HepG2 (cell line): ENCODE measurements around the gene PRSS36. TPM values are rescaled to one million over a fixed set of nuclear protein-coding genes. Genes with fewer than 3 reads are reported as not detected.

Experiments
- ATAD3A ChIP-seq: sonication (generic); formaldehyde crosslinking; IDR thresholded peaks from 2 replicates; pipeline ENCODE4 v1.4.0; 2020; ENCODE audit warnings: missing genetic modification reagents
- BCL3 ChIP-seq: sonication (generic); formaldehyde crosslinking; IDR thresholded peaks from 2 replicates; pipeline ENCODE4 v1.5.1; 2020; ENCODE audit warnings: mild to moderate bottlenecking, missing genetic modification reagents, moderate library complexity
- CHCHD3 ChIP-seq: sonication (generic); formaldehyde crosslinking; IDR thresholded peaks from 2 replicates; pipeline ENCODE4 v1.8.0; 2022; ENCODE audit warnings: mild to moderate bottlenecking, missing genetic modification reagents, moderate library complexity
- EED ChIP-seq: sonication (generic); formaldehyde crosslinking; IDR thresholded peaks from 2 replicates; pipeline ENCODE4 v1.5.0; 2020; ENCODE audit warnings: mild to moderate bottlenecking, missing genetic modification reagents
- FOXJ3 ChIP-seq: sonication (generic); formaldehyde crosslinking; IDR thresholded peaks from 2 replicates; pipeline ENCODE4 v1.4.0; 2020; ENCODE audit warnings: missing genetic modification reagents, mild to moderate bottlenecking, borderline replicate concordance
- ISL2 ChIP-seq: sonication (generic); formaldehyde crosslinking; IDR thresholded peaks from 2 replicates; pipeline ENCODE4 v1.5.0; 2020; ENCODE audit warnings: missing genetic modification reagents
- KAT8 ChIP-seq: IDR thresholded peaks from 2 replicates; pipeline ENCODE4 v1.6.1; 2016; ENCODE audit warnings: missing genetic modification reagents, missing compliant biosample characterization
- KDM5A ChIP-seq: fragments of 200-600 bp; sonication (generic); IDR thresholded peaks from 2 replicates; pipeline ENCODE4 v1.7.0; 2018; ENCODE audit warnings: antibody characterized with exemption, mild to moderate bottlenecking, low read length, borderline replicate concordance
- MAZ ChIP-seq, 2 experiments: sonication (generic) in 1 of 2; formaldehyde crosslinking in 1 of 2; IDR thresholded peaks; 2 replicates each; pipeline versions ENCODE4 v1.5.0 to v1.6.1; 2012 to 2020; ENCODE audit warnings: low read depth in 2 of 2, mild to moderate bottlenecking in 2 of 2, borderline replicate concordance in 1 of 2, improper control_type of control experiment in 1 of 2, low read length in 1 of 2, missing genetic modification reagents in 1 of 2, moderate library complexity in 1 of 2
- NFIC ChIP-seq: IDR thresholded peaks from 2 replicates; pipeline ENCODE4 v1.6.1; 2012; ENCODE audit warnings: mild to moderate bottlenecking, low read length, inconsistent platforms
- U2AF1 ChIP-seq: fragments of 200-400 bp; formaldehyde crosslinking; optimal IDR thresholded peaks from 2 replicates; pipeline ENCODE3; 2017; ENCODE audit warnings: mild to moderate bottlenecking, low read depth, low read length
- ZFP62 ChIP-seq: sonication (generic); formaldehyde crosslinking; IDR thresholded peaks from 2 replicates; pipeline ENCODE4 v1.4.0; 2020; ENCODE audit warnings: missing genetic modification reagents
- ZNF18 ChIP-seq: sonication (generic); formaldehyde crosslinking; IDR thresholded peaks from 2 replicates; pipeline ENCODE4 v1.8.0; 2022; ENCODE audit warnings: mild to moderate bottlenecking, missing genetic modification reagents; ENCODE audit not compliant: insufficient replicate concordance
- ZNF205 ChIP-seq: IDR thresholded peaks from 2 replicates; pipeline ENCODE4 v1.6.1; 2018; ENCODE audit warnings: missing biosample characterization, missing genetic modification reagents
- ZNF281 ChIP-seq: sonication (generic); formaldehyde crosslinking; IDR thresholded peaks from 2 replicates; pipeline ENCODE4 v1.4.0; 2020; ENCODE audit warnings: missing genetic modification reagents, borderline replicate concordance
- ZNF33A ChIP-seq: sonication (generic); formaldehyde crosslinking; IDR thresholded peaks from 2 replicates; pipeline ENCODE4 v1.5.1; 2020; ENCODE audit warnings: missing genetic modification reagents, mild to moderate bottlenecking, moderate library complexity, borderline replicate concordance
- ZNF546 ChIP-seq: sonication (generic); formaldehyde crosslinking; conservative IDR thresholded peaks from 2 replicates; pipeline ENCODE4 v1.8.1; 2023; ENCODE audit warnings: mild to moderate bottlenecking, missing genetic modification reagents
- ZNF841 ChIP-seq: sonication (generic); formaldehyde crosslinking; IDR thresholded peaks from 2 replicates; pipeline ENCODE4 v1.8.1; 2023; ENCODE audit warnings: missing genetic modification reagents, borderline replicate concordance
- ZSCAN9 ChIP-seq: IDR thresholded peaks from 2 replicates; pipeline ENCODE4 v1.6.1; 2016; ENCODE audit warnings: borderline replicate concordance
- polyA plus RNA-seq, 8 experiments: library from polyadenylated mRNA; depleted of rRNA in 3 of 8; stranded (reverse) in 7 of 8; unstranded in 1 of 8; fragments of >200 nt; fragmentation: Illumina TruSeq in 4 of 8; extraction: Trizol in 4 of 8; gene quantifications; 2 replicates each; pipeline versions ENCODE4 v1.2.1 to v1.2.3, GENCODE V29; 2011 to 2016; ENCODE audit warnings: low read depth in 4 of 8, missing spikeins in 1 of 8, mixed read lengths in 1 of 8; ENCODE audit not compliant: insufficient read depth in 1 of 8
- total RNA-seq, 5 experiments: library from RNA; depleted of rRNA; stranded (reverse); fragments of >200 nt; fragmentation: Illumina TruSeq; extraction: Trizol; gene quantifications; 2 replicates each; pipeline ENCODE4 v1.2.3, GENCODE V29; 2016; ENCODE audit warnings: low read depth in 1 of 5

Gene PRSS36
- total and polyA plus RNA-seq, 2 of the 13 experiments (the other 11 are each of a cell fraction or from before 2014, with no cell fraction given), result 1.5 to 2.1 TPM

GRCh38 chr16:31179747-31180459 lies 30.0 kb upstream of the PRSS36 start, which contains the start of gene FUS (continued):
- TF ChIP-seq ZNF205 (CRISPR knock-in tag), result peak; percentile 85
- 0 out of 2 replicates have a peak, but pooled peaks have one; percentile 56 for TF ChIP-seq NFIC
- peak; percentile 68 for TF ChIP-seq ZSCAN9
- peak; percentile 68 for TF ChIP-seq ZNF281
- TF ChIP-seq ZNF18 (CRISPR knock-in tag), result peak; percentile 57
- TF ChIP-seq ATAD3A (CRISPR knock-in tag), result peak; percentile 95
- peak; percentile 94 for TF ChIP-seq BCL3
- peak; percentile 11; the same call in 1 of the 2 replicates for TF ChIP-seq FOXJ3 (CRISPR knock-in tag)
- TF ChIP-seq ZNF841 (CRISPR knock-in tag), result 0 out of 2 replicates have a peak, but pooled peaks have one; percentile 69
- peak; percentile 87 for TF ChIP-seq KAT8
- peak; percentile 96 for TF ChIP-seq CHCHD3
- TF ChIP-seq EED (CRISPR knock-in tag), result peak; percentile 96
- 0 out of 2 replicates have a peak, but pooled peaks have one; percentile 20 for TF ChIP-seq KDM5A
- TF ChIP-seq U2AF1, result peak; percentile 99
- peak; percentile 99 for TF ChIP-seq ZNF546 (CRISPR knock-in tag)
- TF ChIP-seq MAZ (IDR thresholded peaks at IDR 0.05; ENCODE audit: borderline replicate concordance, low read depth, low read length), result peak; percentile 84
- TF ChIP-seq MAZ (CRISPR knock-in tag; IDR thresholded peaks at IDR 0.05; ENCODE audit: low read depth), result peak; percentile 92
- TF ChIP-seq ZNF33A (CRISPR knock-in tag), result no peak; the same call in none of the 2 replicates
- 0 out of 2 replicates have a peak, but pooled peaks have one; percentile 50 for TF ChIP-seq ZFP62
- TF ChIP-seq ISL2 (CRISPR knock-in tag), result peak; percentile 58
